ENCODE data around the gene CNTD1. TPM values are rescaled to one million over a fixed set of nuclear protein-coding genes. Genes with fewer than 3 reads are reported as not detected.

CNTD1 gene
- total RNA-seq, 4 donors from 2014 or later, result 0.22 TPM; not detected in 3

DNA sequence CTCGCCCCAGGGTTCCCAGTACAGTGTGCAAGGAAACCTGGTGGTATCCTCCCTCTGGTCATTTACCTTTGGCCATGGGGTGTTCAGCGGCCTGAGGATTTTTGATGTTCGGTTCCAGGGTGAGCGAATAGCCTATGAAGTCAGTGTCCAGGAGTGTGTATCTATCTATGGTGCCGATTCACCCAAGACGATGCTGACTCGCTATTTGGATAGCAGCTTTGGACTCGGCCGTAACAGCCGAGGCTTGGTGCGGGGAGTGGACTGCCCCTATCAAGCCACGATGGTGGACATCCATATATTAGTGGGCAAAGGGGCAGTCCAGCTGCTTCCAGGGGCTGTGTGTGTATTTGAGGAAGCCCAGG is 46.9 kb downstream of the CNTD1 start:
- H3K4me1 ChIP-seq, result peaks cover 0 to 42% (median 5%) of the 10 kb centered on the region in 4 donors
- no peaks in the 10 kb centered on the region for H3K27me3 ChIP-seq
- H3K9me3 ChIP-seq, result no peaks in the 10 kb centered on the region
- TF ChIP-seq, protein P1, sequence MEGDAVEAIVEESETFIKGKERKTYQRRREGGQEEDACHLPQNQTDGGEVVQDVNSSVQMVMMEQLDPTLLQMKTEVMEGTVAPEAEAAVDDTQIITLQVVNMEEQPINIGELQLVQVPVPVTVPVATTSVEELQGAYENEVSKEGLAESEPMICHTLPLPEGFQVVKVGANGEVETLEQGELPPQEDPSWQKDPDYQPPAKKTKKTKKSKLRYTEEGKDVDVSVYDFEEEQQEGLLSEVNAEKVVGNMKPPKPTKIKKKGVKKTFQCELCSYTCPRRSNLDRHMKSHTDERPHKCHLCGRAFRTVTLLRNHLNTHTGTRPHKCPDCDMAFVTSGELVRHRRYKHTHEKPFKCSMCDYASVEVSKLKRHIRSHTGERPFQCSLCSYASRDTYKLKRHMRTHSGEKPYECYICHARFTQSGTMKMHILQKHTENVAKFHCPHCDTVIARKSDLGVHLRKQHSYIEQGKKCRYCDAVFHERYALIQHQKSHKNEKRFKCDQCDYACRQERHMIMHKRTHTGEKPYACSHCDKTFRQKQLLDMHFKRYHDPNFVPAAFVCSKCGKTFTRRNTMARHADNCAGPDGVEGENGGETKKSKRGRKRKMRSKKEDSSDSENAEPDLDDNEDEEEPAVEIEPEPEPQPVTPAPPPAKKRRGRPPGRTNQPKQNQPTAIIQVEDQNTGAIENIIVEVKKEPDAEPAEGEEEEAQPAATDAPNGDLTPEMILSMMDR (IDR thresholded peaks at IDR 0.05), result no peak
- TF ChIP-seq EP300 (IDR thresholded peaks at IDR 0.05), result no peak
- TF ChIP-seq POLR2A (IDR thresholded peaks at IDR 0.05), result no peak
- H3K36me3 ChIP-seq, result peaks cover 0 to 58% (median 19%) of the 10 kb centered on the region in 3 donors
- H3K27ac ChIP-seq, result peak overlapping the region in 1 of 4 donors; percentile 30
- WGBS, 2 donors, result 89 to 92% methylated on average over 12 of the region's 12 CpGs
- H3K4me3 ChIP-seq, result no peak overlapping the region
- no peak for DNase-seq (ENCODE audit: low spot score in 2 of 2)

DNA sequence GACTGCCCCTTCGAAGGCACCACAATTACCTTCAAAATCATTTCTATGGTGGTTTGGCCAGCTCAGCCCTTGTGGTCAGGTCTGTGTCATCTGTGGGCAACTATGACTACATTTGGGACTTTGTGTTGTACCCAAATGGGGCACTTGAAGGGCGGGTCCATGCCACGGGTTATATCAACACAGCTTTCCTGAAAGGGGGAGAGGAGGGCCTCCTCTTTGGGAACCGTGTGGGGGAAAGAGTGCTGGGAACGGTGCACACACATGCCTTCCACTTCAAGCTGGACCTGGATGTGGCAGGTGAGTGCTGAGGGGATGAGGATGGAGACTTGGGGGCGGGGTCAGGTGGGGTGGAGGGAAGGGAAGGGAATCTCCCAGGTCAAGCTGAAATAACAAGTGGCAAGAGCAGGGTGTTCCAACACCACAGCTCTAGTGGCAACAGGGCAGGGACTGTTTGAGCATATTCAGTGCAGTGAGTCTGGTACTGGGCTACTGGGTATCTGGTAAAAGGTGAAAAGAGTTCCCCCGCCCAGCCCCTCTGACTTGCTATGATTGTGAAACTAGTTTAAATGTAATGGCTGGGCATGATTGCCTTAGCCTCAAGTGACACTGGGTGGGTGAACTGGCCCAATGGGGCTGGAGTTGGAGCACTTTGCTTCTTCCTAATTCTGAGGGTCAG is 47.4 kb downstream of the CNTD1 start:
- Histone ChIP-seq H3K27me3 (no peaks in the 10 kb centered on the region), H3K4me1 (peaks cover 0 to 47% (median 7%) of the 10 kb centered on the region in 4 donors), H3K9me3 (no peaks in the 10 kb centered on the region), H3K27ac (peak overlapping the region in 2 of 4 donors; percentile 30 to 63), H3K4me3 (no peak overlapping the region), H3K36me3 (peaks cover 0 to 52% (median 16%) of the 10 kb centered on the region in 3 donors)
- no peak for DNase-seq (ENCODE audit: low spot score in 2 of 2)
- TF ChIP-seq EP300 (IDR thresholded peaks at IDR 0.05), result no peak
- TF ChIP-seq, protein P1 (IDR thresholded peaks at IDR 0.05), result no peak
- TF ChIP-seq POLR2A (IDR thresholded peaks at IDR 0.05), result no peak
- WGBS, 2 donors, result 78 to 79% methylated on average over 7 of the region's 7 CpGs

DNA sequence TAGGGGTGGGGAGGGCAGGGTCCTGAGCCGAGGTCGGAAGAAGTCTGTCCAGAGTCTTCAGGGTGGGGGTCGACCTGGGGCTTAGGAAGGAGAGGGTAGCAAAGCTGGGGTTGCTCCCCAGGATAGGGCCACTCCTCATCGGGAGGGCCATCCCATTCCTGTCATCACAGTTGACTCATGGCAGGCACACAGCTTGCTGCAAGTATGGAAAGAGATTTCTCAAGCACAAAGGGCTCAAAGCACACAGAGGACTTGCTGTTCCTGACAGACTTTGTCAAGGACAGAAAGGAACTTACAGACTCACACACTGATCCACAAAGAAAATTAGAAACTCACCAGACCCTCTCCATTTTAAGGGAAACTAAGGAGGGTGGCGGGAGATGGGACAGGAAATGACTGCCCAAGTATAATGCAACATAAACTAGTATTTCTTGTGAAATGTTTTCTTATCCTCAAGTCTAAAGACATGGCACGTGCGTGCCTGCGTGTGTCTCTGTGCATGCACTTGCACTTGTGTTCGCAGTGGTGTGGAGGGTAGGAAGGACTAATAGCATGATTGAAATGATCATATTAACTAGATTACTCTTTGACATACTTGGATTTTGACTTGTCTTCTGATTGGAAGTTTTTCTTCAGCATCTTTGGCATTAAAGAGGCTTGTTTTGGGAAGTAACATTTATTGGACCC is 48.1 kb downstream of the CNTD1 start:
- H3K9me3 ChIP-seq, result no peaks in the 10 kb centered on the region
- no peak overlapping the region for H3K4me3 ChIP-seq
- TF ChIP-seq EP300 (IDR thresholded peaks at IDR 0.05), result no peak
- peaks cover 0 to 46% (median 13%) of the 10 kb centered on the region in 3 donors for H3K36me3 ChIP-seq
- H3K27me3 ChIP-seq, result no peaks in the 10 kb centered on the region
- H3K4me1 ChIP-seq, result peaks cover 0 to 47% (median 7%) of the 10 kb centered on the region in 4 donors
- peak overlapping the region in 2 of 4 donors; percentile 30 to 63 for H3K27ac ChIP-seq
- 66 to 70% methylated on average over 9 of the region's 9 CpGs for WGBS, 2 donors
- no peak for DNase-seq (ENCODE audit: low spot score in 2 of 2)

DNA sequence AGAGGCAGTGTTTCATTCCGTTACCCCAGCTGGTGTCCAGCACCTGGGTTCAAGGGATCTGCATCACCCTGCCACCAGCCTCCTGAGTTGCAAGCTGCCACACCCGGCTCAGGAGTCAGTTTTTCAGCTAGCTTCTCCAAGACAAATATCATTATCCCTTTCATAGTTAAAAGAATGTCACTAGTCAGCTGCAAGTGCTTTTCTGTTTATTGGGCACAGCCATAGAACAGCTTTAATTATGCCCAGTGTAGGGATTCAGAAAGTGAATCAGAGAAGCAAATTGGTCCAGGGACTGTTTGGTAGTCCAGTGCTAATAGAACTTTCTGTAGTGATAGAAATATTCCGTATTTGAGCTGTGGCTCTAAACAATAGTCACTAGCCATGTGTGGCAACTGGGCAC is 49.4 kb downstream of the CNTD1 start:
- no peaks in the 10 kb centered on the region for H3K27me3 ChIP-seq
- peaks cover 0 to 47% (median 7%) of the 10 kb centered on the region in 4 donors for H3K4me1 ChIP-seq
- no peaks in the 10 kb centered on the region for H3K9me3 ChIP-seq
- TF ChIP-seq POLR2A (IDR thresholded peaks at IDR 0.05) (no peak), EP300 (IDR thresholded peaks at IDR 0.05) (no peak)
- TF ChIP-seq, protein P1 (IDR thresholded peaks at IDR 0.05), result no peak
- H3K36me3 ChIP-seq, result peaks cover 0 to 32% (median 8%) of the 10 kb centered on the region in 3 donors
- no peak overlapping the region for H3K4me3 ChIP-seq
- no peak overlapping the region for H3K27ac ChIP-seq
- 75 to 92% methylated on average over 3 of the region's 3 CpGs for WGBS, 2 donors
- DNase-seq (ENCODE audit: low spot score in 2 of 2), result no peak

DNA sequence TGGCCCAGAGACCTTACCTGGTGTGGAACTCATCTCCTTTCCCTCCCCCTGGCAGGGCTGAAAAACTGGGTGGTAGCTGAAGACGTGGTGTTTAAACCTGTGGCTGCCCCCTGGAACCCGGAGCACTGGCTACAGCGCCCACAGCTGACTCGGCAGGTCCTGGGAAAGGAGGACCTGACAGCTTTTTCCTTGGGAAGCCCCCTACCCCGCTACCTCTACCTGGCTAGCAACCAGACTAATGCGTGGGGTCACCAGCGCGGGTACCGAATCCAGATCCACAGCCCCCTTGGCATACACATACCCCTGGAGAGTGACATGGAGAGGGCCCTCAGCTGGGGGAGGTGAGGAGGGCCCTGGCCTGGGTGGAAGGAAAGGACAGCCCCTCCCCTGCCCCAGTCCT is 50.4 kb downstream of the CNTD1 start:
- Histone ChIP-seq H3K4me3 (no peak overlapping the region), H3K27ac (no peak overlapping the region), H3K36me3 (peaks cover 0 to 23% (median 8%) of the 10 kb centered on the region in 3 donors), H3K9me3 (no peaks in the 10 kb centered on the region), H3K4me1 (peaks cover 0 to 38% (median 7%) of the 10 kb centered on the region in 4 donors), H3K27me3 (no peaks in the 10 kb centered on the region)
- WGBS, 2 donors, result 85 to 86% methylated on average over 7 to 9 of the region's 9 CpGs
- no peak for DNase-seq (ENCODE audit: low spot score in 2 of 2)
- TF ChIP-seq, protein P1 (IDR thresholded peaks at IDR 0.05), result no peak
- TF ChIP-seq POLR2A (IDR thresholded peaks at IDR 0.05) (no peak), EP300 (IDR thresholded peaks at IDR 0.05) (no peak)

Data from tibial nerve (tissue), 4 donors.